Activated CD8-positive, alpha-beta memory T cell treated with anti-CD3 and anti-CD28 coated beads, Interleukin-2, amount 50 U/mL, for 4 hours (primary cell): ENCODE measurements around the gene CRYBA1.
A peak's percentile ranks its signal among the peaks of the same experiment; 100 is the strongest.
"Not testable (repeated sequence)": the region's sequence is repeated elsewhere in the genome, so short reads cannot be mapped to it uniquely, and the experiment has no call there.

Experiments
- DNase-seq: peaks from one replicate; pipeline ENCODE4 v3.0.0-alpha.2; 2020

Gene CRYBA1, protein sequence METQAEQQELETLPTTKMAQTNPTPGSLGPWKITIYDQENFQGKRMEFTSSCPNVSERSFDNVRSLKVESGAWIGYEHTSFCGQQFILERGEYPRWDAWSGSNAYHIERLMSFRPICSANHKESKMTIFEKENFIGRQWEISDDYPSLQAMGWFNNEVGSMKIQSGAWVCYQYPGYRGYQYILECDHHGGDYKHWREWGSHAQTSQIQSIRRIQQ

DNA sequence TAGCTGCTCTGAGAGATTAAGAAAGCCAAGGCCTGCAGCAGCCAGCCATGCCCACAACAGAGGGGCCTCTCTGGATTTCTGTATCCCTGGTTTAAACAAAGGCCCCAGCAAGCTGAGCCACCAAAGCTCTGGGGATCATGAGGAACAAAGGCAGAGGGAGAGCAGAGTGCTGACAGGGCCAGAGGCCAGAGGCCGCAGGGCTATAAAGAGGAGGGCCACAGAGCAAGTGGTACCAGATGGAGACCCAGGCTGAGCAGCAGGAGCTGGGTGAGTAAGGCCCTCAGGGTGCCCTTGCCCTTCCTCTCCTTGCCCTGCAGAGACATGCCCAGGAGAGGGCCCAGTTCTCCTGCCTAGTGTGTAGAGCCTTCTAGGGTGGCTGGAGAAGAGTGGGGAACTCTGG, at the start of gene CRYBA1:
Gene CRYBA1, plus strand, starts transcription at position 232 of the 400 bp plus-strand sequence. Its CDS starts 5 bp downstream, at position 237.
- no peak for DNase-seq

GRCh38 chr17:29197516-29198272, 49.0 kb upstream of the CRYBA1 start:
- no peak for DNase-seq

DNA sequence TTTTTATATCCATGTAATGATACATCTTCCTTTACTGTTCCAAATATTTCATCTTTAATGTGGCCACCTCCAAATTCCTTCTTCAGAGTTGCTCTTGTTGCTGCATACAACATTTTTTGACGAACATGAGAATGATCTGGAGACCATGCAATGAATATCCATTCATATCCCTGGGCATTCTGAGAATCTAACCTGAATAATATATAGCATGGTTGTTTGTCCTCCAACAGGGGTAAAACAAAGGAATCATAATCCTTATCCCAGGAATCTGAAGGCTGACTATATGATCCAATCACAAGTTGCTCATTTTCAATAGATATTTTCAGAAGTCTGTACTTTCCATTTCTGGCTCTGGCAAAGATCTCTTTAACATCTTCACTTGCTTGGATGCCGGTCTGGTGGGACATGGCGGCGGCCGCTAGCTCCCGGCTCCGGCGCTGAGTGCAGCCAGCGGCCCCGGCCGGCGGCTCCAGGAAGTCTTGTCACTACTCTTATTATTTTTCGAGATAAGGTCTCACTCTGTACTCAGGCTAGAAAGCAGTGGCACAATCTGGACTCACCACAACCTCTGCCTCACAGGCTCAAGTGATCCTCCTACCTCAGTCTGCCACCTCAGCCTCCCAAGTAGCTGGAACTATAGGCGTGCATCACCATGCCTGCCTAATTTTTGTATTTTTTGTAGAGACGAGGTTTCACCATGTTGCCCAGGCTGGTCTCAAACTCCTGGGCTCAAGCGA, 42.4 kb upstream of the CRYBA1 start:
- DNase-seq, result not testable (repeated sequence)

DNA sequence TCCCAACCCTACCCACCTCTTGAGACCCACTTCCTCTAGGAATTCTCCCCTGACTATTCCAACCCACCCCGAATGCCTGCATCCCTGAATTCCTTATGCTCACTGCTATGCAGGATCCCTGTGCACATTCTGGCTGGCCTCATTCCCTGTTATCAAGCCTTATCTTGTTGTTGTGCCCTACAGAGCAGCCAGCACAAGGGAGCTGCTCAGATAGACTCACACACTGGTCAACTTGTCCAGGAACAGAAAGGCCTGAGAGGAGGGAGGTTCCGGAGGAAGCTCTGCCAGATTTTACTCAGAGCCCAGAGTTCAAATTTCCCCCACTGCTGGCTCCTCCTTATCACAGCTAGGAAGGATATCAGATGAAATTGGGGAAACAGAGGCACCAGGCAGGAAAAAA, 41.6 kb upstream of the CRYBA1 start:
- DNase-seq, result no peak

DNA sequence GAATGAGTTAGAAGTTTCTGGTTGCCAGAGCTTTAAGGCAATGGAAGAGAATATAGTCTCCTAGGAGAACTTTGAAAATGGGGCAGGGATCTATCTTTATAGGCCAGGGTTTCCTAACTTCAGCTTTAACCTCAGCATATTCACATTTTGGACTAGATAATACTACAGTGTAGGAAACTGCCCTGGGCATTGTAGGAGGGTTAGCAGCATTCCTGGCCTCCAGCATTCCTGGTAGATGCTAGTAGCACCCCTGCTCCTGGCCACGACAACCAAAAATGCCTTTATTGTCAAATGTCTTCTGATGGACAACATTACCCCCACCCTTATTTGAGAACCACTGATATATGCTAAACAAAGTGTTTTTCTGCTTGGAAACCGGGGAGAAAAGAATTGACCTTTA, 38.7 kb upstream of the CRYBA1 start:
- no peak for DNase-seq

- DNase-seq, result no peak
Measured at GRCh38 chr17:29209073-29209472, 37.6 kb upstream of the CRYBA1 start.

DNA sequence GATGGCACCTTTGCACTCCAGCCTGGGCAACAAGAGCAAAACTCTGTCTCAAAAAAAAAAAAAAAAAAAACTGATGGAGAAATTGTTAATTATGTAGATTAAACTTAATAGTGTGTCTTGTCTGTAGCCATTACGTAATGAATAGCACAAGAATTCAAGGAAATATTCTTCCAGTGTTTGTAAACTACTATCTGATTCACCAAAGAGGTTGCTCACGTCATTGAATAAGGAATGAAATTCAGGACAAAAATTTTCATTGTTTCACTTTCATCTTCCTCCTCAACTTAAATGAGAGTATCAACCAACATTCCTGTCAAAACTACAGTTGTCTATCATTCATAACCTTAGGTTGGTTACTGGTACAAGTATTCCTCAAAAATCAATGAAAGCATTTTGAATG, 35.8 kb upstream of the CRYBA1 start:
- no peak for DNase-seq

GRCh38 chr17:29212094-29212631, 34.5 kb upstream of the CRYBA1 start:
- DNase-seq, result no peak

DNA sequence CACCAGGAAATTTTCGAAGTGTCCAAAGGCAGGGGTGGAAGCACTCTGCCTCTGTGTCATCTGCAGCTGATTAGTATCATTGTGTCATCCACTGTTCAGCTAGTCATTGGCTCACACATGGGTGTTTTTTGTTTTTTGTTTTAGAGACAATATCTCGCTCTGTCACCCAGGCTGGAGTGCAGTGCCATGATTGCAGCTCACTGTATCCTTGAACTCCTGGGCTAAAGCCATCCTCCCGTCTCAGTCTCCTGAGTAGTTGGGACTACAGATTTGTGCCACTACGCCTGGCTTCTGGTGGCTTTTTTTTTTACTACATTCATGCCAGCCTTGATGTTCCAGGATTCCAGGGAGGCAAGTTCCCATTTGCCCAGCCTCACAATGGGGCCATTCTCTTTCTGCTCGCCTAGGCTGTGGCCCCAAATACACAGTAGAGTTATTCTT, 34.0 kb upstream of the CRYBA1 start:
- no peak for DNase-seq

DNA sequence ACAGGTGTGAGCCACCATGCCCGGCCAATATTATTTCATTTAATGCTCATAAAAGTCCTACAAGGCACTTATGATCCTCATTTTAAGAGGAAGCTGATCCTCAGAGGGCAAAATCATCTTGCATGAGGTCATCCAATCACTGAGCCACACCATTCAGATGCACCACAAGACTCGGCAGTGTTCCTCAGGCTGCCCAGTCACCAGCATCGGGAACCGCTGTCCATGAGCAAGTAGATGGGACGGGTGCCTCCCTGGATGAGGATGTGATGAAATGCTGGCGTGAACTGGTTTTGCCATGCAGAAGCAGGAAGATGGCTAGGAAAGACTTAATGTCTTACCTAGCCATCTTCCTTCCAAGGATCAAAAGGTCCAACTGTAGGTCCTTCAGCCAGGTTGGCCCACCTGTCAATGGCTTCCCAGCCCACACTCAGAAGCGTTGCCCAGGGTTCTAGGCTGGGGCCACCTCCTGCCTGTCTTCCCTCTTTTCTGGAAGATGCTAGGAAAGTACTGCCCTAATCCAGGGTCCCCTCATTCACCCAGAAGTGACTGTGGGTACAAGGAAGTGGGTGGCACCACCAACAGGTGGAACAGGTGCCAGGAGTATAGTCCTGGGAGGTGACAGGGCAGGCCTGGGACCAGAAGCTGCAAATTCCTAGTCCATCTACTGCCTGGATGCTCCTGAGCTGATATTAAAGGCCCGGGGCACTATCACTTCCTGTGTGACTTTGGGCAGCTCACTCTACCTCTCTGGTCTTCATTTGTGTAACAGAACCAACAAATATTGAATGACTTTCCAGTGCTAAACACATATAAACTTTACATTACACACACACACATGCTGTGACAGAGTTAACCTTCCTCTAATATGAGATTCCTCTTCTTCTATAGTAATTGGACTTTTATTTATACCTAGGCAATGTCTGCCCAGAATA, 32.2 kb upstream of the CRYBA1 start:
- no peak for DNase-seq

- no peak for DNase-seq
Measured at GRCh38 chr17:29215174-29215573, 31.5 kb upstream of the CRYBA1 start.

GRCh38 chr17:29215717-29216116, 30.9 kb upstream of the CRYBA1 start:
- no peak for DNase-seq

- DNase-seq, result no peak
Measured at GRCh38 chr17:29216181-29216580, 30.5 kb upstream of the CRYBA1 start.

- DNase-seq, result no peak
Measured at GRCh38 chr17:29216856-29217255, 29.8 kb upstream of the CRYBA1 start.

- DNase-seq, result peak; percentile 69
Measured at GRCh38 chr17:29219378-29220047, 27.1 kb upstream of the CRYBA1 start.

DNA sequence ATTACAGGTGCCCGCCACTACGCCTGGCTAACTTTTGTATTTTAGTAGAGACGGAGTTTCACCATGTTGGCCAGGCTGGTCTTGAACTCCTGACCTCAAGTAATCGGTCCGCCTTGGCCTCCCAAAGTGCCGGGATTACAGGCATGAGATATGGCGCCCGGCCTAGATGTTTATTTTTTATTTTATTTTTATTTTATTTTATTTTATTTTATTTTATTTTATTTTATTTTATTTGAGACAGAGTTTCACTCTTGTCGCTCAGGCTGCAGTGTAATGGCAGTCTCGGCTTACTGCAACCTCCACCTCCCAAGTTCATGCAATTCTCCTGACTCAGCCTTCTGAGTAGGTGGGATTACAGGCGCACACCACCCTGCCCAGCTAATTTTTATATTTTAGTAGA, 25.3 kb upstream of the CRYBA1 start:
- not testable (repeated sequence) for DNase-seq

- DNase-seq, result no peak
Measured at GRCh38 chr17:29225396-29225795, 21.3 kb upstream of the CRYBA1 start.

GRCh38 chr17:29233301-29233700, 13.4 kb upstream of the CRYBA1 start:
- no peak for DNase-seq

DNA sequence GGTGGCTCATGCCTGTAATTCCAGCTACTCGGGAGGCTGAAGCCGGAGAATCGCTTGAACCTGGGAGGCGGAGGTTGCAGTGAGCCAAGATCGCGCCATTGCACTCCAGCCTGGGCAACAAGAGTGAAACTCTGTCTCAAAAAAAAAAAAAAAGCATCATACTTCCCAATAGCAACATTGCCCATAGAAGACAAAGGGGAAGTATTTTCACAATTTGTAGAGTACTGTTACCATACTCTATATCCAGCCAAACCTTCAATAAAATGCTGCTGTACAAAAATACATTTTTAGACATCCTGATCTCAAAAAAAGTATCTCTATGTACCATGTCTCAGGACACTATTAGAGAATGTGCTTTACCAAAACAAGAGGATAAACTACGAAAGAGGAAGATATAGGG, 11.7 kb upstream of the CRYBA1 start:
- not testable (repeated sequence) for DNase-seq

GRCh38 chr17:29235904-29236303, 10.8 kb upstream of the CRYBA1 start:
- DNase-seq, result no peak

GRCh38 chr17:29237476-29238132, 9.1 kb upstream of the CRYBA1 start:
- no peak for DNase-seq
